Measurements from ENCODE around the gene C8G.

The C8G gene

DNA sequence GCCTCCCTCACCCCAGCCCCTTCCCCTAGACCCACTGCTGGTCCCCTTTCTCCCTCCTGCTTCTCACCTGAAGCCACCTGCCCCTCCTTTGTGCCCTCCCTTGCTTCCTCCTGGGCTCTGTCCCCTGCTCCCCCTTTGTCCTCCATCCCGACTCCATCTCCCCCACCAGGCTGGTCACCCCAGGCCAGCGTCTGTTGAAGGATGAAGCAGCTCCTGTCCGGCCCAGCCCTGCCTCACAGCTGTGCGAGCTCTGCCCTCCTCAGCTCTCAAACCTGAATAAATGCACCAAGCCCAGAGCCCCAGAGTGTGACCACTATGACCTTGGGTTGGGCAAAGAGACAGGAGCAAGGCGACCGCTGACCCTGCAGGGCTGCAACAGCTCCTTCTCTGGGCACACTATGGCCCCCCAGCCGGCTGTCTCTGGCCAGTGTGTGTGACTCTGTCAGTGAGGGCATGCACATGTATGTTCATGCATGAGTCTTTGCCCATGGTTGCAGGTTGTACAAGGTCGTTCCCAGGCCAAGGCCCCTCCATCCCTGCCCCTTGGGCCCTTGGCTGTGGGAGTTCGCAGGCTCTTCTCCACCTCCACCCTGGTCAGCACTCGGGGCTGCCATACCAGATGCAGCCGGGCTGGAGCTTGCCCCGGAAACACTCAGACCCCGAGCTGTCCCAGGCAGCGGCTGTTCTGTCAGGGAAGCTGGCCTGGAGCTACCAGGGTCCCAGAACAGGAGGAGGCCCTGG lies 10.3 kb downstream of the C8G start:
- DNase-seq, result no peak

DNA sequence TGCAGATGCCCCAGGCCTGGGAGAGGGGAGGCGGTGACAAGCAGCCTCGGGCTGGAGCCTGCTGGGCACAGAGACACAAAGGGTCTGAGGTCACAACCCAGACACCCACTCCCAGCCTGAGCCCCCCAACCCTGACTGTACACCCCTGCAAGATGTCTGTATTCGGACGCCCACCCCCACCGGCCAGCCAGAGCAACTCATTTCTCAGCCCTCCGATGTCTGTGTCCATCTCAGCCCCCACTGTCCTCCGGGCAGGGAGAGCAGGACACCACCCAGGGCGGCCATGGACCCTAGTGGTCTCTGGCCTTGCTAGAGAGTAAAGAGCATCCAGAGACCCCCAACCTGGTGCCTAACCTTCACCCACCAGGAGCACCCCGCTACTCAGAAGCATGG lies 10.9 kb downstream of the C8G start:
- DNase-seq, result no peak

DNA sequence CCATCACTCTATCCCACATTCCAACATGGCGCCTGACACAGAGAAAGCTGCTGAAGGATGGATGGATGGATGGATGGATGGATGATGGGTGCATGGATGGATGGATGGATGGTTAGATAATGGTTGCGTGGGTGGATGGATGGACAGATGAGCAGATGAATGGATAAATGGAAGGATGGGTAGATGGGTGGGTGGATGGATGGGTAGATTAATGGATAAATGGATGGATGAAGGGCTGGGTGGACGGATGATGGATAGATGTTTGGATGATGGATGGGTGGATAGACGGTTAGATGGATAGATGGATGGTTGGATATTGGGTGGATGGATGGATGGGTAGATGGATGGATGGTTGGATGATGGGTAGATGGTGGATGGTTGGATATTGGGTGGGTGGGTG lies 11.6 kb downstream of the C8G start:
- DNase-seq, result no peak

DNA sequence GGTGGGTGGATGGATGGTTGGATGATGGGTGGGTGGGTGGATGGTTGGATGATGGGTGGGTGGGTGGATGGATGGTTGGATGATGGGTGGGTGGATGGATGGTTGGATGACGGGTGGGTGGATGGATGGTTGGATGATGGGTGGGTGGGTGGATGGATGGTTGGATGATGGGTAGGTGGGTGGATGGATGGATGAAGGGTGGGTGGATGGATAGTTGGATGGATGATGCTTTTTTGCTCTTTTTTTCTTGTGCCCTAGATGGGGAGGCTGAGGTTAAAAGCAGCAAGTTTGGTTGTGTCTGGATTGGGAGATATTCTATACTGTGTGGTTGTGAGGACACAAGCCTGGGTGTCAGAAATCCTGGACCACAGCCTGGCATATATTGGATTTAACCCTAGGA lies 12.4 kb downstream of the C8G start:
- no peak for DNase-seq

DNA sequence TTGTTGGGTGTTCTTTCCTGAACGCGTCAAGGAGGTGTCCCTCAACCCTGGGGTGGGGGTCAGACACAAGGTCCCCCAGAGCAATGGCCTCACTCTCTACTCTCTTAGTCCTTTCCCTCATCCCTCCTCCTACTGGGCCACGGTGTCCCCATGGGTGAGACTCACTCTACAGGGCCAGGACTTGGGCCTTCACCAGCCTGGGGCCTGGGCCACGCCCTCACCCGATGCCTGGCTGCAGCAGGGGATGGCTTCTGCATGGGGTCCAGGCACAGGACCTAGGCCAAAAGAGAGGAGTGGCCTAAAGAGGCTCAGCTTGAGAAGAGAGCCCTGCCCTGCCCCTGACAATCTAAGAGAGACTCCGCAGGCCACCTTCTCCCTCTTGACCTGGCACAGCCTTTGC lies 12.9 kb downstream of the C8G start:
- DNase-seq, result no peak

DNA sequence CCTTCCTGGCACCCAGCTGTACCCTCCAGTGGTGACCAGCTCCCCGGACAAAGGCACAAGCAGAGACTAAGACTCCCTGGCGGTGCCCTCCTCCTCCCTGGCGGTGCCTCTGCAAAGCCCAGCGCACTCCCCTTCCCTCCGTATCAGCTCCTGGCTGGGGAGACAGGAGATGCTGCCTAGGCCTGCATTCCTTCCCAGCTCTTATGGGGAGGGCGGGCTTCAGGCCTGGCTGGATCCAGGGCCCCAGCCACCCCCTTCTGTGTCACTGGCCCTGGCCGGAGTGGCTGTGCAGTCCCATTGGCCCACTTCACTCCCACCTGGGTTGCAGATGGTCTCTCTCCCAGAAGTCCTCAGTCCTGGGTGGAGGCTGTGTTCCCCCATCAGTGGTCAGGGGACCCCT lies 13.4 kb downstream of the C8G start:
- no peak for DNase-seq

DNA sequence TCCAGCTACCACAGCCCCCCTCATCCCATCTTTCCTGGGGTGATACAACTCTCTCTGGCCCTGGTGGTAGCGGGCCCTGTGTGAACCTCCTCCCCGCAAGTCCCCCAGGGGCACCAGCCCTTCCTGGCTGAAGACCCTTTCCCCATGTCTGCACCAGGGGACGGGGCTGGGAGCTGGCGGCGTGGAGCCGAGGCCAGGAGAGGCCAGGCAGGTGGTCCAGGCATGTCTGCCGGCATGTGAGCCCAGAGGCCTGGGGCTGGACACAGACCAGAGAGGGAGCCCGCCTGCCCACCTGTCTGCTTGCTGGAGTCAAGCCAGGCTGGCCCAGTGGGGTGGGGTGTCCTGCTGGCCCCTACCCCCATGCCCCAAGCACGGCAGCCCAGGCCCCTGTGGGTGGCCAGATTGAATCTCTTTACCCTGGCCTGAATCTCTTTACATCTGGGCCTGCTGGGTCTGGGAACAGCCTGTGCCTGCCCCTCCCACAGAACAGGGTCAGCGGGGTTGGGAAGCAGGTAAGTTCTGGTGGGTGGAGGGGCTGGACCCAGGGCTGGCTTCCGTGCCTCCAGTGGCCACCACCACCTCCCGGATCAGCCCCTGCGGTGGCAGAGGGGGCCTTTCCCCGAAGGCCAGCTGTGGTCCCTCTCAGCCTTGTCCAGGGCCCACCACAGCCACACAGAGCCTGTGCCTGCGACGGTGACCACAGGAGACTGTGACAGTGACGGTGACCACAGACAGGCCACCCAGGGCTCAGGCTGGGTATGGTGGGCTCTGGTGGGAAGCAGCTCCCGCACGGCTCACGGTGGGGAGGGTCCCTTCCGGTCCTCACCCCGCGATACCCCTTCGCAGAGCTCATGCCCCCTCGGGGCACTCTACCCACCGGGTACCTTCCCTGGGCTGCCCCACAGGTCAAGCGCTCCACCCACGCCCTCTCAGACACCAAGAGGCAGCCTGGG lies 14.1 kb downstream of the C8G start:
- DNase-seq, result no peak

DNA sequence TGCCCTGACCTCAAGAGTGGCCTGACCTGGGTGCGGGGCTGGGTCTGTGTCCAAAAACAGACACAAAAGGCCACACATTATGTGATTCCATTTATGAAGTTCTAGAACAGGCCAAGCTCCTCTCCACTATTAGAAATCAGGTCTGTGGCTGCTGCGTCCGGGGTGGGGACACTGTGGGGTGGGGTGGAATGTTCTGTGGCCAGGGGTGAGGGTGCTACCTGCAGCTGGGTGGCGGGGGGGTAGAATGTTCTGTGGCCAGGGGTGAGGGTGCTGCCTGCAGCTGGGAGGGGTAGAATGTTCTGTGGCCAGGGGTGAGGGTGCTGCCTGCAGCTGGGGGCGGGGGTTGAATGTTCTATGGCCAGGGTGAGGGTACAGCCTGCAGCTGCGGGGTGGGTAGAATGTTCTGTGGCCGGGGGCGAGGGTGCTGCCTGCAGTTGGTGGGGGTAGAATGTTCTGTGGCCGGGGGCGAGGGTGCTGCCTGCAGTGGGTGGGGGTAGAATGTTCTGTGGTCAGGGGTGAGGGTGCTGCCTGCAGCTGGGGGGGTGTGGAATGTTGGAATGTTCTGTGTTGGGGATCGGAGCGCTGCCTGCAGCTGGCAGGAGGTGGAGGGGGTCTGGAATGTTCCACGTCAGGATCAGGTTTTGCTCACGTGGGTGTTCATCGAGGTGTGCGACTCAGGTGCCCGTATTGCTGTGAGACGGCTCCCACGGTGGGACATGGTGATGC lies 15.3 kb downstream of the C8G start:
- peak; percentile 58 for DNase-seq

DNA sequence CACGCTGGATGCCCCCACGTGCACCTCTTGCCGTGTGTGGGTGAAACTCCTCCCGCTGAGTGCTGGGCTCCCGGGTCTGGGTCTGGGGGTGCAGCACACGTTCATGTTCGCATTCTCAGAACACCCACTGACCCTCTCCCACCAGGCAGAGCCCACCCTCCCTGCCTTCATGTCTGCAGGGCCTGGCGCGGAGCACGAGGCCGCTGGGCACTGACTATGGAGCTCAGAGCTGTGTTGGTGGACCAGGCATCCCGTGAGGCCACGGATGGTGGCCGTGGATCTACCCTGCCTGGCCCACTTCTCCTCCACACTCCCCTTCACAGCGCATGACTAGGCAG lies 15.9 kb downstream of the C8G start:
- no peak for DNase-seq

DNA sequence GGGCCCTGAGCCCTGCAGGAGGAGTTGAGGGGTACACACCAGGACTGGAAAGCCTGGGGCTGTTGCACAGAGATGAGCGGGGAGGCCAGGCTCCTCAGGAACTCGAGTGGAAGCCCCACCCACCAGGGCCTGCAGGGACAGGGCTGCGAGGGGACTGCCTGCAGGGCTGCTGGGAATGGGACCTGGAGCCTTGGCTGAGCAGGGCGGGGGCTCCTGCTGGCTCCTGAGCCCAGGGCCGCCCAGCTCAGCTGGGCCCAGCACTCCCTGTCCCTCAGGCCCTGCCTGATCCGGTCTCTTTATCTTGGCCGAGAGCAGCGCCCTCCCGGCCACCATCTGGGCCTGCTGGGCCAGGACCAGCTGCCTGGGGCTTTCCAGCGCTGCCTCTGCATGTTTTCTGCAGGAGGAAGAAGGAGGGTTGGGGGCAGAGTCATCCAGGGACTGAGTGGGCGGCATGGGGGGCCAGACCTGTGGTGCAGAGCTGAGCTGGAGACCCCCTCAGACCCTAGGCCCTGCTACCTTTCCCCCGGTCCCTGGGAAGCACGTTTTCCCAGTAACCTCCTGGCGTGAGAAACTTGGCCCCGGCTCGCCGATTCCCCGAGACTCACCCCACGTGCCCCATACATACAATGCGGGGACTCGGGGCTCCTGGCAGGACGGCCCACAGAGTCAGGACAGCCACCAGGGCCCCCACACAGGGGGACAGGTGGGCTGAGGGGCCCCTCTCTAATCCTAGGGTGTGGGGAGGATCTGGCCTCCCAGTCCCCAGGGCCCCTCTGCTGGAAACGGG lies 16.4 kb downstream of the C8G start:
- DNase-seq, result no peak

DNA sequence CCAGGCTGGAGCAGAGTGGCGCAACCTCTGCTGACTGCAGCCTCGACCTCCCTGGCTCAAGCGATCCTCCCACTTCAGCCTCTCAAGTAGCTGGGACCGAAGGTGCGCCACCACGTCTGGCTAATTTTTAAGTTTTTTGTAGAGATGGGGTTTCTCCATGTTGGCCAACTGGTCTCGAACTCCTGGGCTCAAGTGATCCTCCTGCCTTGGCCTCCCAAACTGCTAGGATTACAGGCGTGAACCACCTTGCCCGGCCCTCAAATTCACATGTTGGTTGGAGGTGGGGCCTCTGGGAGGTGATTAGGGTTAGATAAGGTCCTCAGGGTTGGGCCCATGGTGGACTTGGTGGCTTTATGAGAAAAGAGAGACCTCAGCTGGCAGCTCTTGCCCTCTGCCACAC lies 17.1 kb downstream of the C8G start:
- no peak for DNase-seq

DNA sequence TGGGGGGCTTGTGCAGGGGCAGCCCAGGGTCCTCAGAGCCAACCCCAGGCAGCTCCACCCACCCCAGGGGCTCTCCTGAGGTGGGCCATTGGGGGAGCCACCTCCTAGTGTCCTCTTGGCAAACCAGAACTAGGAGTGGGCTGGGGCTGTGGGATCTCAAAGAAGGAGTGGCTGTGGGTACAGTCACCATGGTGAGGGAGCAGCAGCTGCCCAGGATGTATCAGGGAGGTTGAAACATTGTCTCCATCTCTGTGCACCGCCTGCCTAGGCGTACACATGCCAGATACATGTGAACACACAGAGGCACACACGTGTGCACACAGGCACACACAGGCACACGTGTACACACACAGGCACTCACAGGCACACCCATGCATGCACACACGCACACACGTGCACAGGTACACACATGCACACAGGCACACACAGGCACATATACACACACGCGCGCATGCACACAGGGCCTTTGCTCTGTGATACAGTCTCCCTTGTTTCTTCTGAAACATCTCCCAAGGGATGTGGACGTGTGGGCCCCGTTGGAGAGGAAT lies 17.7 kb downstream of the C8G start:
- DNase-seq, result no peak

DNA sequence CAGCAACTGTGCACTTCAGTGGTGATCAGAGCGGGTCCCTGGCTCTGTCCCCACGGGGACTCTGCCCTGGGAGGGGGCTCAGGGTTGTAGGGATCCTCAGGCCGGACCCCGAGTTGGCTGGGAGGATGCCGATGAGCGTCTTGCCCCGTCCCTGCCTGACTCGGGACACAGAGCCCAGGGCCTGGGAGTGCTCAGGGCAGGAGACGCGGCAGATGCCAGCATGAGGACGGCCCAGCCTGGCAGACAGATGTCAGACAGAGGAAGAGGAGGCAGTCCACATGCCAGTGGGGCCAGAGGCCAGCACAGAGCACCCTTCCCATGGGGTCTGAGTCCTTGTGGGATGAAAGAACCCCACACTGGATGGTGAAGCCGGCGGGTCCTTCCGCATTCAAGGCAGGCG lies 18.3 kb downstream of the C8G start:
- DNase-seq, result no peak

DNA sequence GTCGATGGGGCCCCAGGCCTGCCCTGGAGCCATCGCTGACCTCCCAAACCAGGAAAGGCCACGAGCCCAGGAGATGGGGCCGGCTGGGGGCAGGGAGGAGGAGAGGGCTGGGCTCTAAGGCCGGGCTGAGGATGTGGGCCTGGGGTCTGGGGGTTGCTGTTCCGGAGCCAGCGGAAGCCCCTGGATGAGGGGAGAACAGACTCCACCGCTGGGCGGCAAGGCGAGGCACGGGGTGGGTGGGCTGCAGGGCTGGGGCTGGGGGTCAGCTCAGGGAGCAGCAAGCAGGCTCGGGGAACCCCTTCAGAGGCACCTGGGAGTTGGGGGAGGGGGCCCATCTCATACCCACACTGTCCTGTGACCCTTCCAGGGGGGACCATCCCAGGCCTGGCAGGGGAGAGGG lies 18.7 kb downstream of the C8G start:
- no peak for DNase-seq

DNA sequence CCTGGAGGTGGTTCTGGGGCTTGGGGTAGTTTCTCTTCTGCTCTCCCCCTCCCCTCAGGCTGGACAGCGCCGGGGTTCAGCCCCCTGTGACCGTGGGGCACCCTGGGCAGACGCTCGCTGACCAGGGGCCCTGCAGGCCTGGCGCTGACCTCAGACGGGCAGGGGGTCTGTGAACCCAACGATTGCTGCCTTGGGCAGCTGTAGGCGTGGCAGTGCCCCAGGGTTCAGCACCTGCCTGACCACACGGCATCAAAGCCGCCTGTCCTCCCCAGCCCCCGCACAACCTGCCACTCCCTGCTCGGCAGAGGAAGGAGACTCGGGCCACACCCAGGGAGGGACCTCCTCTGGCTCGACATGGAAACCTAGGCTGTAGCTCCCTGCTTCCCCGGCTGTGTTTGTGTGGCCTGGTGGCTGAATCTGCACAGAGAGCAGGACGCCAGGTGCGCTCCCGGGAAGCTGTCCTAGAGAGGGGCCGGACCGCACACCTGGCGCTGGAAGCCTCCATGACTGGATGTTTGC lies 19.2 kb downstream of the C8G start:
- no peak for DNase-seq

DNA sequence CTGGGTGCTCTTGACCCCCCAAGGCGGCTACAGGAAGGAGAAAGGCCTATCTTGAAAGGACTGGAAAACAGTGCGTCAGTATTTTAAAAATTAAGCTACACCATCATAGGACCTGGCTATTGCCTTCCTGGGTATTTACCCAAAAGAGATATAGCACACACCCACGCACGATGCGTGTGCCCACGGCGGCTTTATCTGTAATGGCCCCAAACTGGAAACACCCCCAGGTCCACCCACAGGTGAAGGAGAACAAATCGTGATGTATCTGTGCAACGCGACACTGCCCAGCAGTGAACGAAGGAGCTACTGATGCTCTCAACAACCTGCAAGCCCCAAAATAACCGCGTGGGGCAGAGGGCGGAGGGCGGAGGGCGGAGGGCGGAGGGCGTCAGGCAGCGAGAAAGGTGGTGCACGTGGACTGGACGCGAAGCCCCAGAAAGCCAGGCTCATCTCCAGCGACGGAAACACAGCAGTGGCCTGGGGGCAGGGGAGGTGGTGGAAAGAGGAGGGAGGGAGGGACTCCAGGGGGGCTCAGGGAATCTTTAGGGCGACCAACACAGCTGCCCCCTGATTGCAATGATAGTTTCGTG lies 19.9 kb downstream of the C8G start:
- no peak for DNase-seq

DNA sequence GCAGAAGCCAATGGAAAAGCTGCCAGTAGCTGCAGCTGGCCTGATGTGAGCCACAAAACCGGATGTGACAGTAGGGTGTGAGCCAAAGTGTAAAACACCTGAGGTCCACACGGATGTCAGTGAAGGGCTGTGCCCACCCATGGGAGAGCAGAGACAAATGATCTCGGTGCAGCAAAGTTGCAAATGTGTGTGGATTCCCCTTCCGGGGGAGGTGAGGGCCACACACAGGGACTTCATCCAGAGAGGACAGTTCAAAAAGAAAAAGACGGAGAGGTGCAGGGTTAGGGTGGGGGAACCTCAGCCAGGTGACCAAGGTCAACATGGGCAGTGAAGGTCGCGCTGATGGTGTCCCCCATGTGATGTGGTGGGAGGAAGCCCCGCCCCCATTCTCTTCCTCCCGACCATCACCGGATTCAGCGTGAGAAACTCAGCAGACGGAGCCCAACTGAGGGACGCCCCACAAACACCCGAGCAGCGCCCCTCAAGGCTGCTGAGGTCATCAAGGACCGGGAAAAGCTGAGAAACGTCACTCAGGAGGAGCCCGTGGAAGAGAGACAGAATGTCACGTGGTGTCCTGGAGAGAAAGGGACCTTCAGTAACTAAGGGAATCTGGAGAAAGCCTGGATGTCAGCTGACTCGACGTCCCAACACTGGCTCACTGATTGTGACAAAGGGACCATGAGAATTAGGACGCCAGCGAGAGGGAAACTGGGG lies 20.9 kb downstream of the C8G start:
- peak; percentile 78 for DNase-seq

DNA sequence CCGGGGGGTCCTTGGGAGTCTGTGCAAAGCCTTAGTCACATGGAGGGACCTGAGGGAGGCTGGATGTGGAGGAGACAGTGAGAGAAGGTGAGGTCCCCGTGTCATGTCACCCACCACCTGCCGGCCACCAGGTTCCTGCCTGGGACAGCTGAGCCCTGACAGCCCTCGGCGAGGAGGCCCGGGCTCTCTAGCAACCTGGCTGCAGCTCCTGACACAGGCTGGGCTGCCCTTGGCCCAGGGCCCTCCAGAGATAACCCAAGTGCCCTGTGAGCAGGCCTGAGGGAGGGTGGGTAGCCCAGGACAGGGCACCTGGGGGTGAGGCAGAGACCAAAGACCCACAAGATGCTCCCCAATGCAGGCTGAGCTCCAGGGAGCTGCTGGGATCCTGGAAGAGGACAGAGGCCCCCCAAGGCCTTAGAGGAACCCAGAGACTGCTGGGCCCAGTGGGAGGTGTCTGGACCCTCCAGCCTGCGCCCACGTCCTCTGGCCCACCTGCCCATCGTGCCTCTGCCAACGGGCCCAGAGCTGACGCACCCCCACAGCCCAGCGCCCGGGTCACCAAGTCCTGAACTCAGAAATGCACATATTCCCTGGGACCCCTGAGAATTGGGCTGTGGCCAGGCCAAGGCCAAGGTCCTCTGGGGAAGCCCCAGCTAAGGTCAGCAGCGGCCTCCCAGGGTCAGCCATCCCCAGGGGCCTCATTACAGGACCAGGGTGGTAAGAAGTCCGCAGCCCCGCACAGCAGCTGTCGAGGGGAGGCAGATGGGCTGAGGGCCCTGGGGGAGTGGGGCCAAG lies 23.5 kb downstream of the C8G start:
- DNase-seq, result no peak

DNA sequence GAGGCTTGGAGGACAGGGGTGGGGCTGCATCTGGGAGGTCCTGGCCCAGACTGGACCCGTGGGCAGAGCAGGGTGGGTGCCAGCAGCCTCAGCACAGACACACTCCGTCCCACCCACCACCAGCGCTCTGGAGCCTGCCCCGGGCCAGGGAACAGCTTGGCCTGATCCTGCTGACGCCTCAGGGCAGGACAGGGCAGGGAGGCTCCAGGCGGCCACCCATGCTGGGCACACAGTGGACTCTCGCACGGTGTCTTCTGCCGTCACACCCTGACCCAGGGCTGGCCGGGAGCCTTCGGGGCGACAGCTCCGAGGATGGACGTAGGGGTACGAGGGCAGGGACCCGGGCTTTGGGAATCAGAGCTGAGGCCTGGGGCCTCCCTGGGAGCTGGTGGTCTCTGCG lies 24.1 kb downstream of the C8G start:
- no peak for DNase-seq

DNA sequence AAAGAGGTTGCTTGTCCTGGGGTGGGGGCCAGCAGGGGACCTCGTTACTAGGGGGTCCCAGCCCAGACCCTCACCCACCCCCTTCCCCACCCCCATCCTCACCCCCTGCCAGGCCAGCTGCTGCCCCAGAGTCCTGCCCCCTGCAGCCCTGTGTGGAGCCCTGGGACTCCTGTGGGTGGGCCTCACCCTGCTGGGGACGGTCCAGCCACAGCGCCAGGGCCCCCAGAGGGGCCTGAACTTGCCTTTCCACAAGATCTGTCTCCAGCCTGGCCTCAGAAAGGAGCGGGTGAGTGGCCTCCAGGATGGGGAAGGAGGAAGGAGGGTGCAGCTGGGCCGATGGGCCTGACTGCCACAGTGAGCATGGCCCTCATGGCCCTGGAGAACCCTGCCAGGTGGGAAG lies 24.7 kb downstream of the C8G start:
- DNase-seq, result no peak
